GM19463 (cell line): ENCODE data around the gene FANCD2OS.
"Not testable (repeated sequence)": the region's sequence is repeated elsewhere in the genome, so short reads cannot be mapped to it uniquely, and the experiment has no call there.

Experiments
- ATAC-seq: cut with Tn5 transposase; IDR thresholded peaks from one replicate; pipeline ENCODE4 v1.9.1; 2021; ENCODE audit warnings: mild to moderate bottlenecking, moderate library complexity; ENCODE audit not compliant: unreplicated experiment

The FANCD2OS gene

GRCh38 chr3:10108091-10108490 is at the start of gene FANCD2OS:
TSS of gene FANCD2OS (minus strand) at chr3:10108255. CDS start at chr3:10104774, 3,481 bp downstream.
- no peak for ATAC-seq

GRCh38 chr3:10157031-10157430 is 49.0 kb upstream of the FANCD2OS start:
- ATAC-seq, result no peak

GRCh38 chr3:10155658-10156057 is 47.6 kb upstream of the FANCD2OS start:
- no peak for ATAC-seq

GRCh38 chr3:10155123-10155472 is 47.0 kb upstream of the FANCD2OS start:
- ATAC-seq, result no peak

GRCh38 chr3:10154335-10155122 is 46.5 kb upstream of the FANCD2OS start:
- no peak for ATAC-seq

GRCh38 chr3:10150987-10151386 is 42.9 kb upstream of the FANCD2OS start:
- no peak for ATAC-seq

- no peak for ATAC-seq
Measured at GRCh38 chr3:10149226-10149625, 41.2 kb upstream of the FANCD2OS start.

- no peak for ATAC-seq
Measured at GRCh38 chr3:10145685-10146084, 37.6 kb upstream of the FANCD2OS start.

- no peak for ATAC-seq
Measured at GRCh38 chr3:10142707-10143560, 34.9 kb upstream of the FANCD2OS start.

- ATAC-seq, result no peak
Measured at GRCh38 chr3:10140996-10141546, 33.0 kb upstream of the FANCD2OS start.

GRCh38 chr3:10137178-10137577 is 29.1 kb upstream of the FANCD2OS start:
- no peak for ATAC-seq

GRCh38 chr3:10136426-10137005 is 28.5 kb upstream of the FANCD2OS start:
- no peak for ATAC-seq

- not testable (repeated sequence) for ATAC-seq
Measured at GRCh38 chr3:10135872-10136271, 27.8 kb upstream of the FANCD2OS start.

GRCh38 chr3:10122724-10123123 is 14.7 kb upstream of the FANCD2OS start:
- no peak for ATAC-seq

- no peak for ATAC-seq
Measured at GRCh38 chr3:10121064-10121463, 13.0 kb upstream of the FANCD2OS start.

- ATAC-seq, result no peak
Measured at GRCh38 chr3:10119376-10119775, 11.3 kb upstream of the FANCD2OS start.

- ATAC-seq, result no peak
Measured at GRCh38 chr3:10116928-10117327, 8.9 kb upstream of the FANCD2OS start.

GRCh38 chr3:10116138-10116460 is 8.0 kb upstream of the FANCD2OS start:
- peak; percentile 3 for ATAC-seq

GRCh38 chr3:10115326-10116137 is 7.5 kb upstream of the FANCD2OS start, which contains the start of gene BRK1:
TSS of gene BRK1 (plus strand) at chr3:10115675. CDS start at chr3:10115702, 27 bp downstream.
- ATAC-seq, result peak; percentile 97

- no peak for ATAC-seq
Measured at GRCh38 chr3:10106919-10107318, 1.1 kb downstream of the FANCD2OS start.

GRCh38 chr3:10099041-10099440 is 9.0 kb downstream of the FANCD2OS start:
- ATAC-seq, result no peak
